ENCODE data around the gene HOXD10.

HOXD10 gene

DNA sequence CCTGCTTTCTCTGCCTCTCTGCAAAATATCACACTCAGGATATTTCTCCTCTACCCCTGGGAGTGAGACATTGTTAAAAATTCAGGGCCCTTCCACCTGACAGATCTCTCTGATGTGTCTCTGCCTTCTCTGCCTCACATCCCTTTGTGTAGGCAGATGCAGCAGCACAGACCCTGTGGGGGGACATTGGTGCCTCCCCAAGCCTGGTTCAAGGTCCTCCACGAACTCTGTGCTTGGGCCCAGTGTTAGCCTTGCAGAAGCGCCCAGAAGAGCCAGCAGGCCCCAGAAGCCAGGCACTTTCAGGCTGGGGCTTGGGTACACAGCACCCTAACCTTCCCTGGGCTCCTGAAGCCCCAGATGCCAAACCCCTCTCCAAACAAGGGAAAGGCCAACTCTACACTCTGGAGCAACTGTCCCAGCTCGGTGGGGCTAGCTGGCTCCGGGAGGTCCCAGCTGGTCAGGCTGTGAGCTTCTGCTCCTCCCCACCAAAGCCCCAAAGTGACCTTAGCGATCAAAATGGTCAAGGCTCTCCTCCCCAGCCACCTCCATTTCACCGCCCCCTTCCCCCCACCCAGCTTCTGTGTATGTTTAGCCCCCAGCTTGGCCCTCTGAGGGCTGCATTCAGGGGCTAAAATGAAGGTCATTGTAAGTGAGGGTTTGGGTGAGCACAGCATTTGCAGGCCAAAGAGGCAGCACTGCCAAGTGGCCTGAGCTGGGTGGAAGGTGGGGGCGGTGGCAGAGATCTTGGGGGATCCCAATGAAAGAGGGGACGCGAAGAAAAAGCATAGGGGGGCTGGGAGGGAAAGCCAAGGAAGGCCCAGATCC, 8.6 kb downstream of the HOXD10 start:
- 23% methylated on average over 8 of the region's 9 CpGs for WGBS
- no peak overlapping the region for H3K4ac ChIP-seq (ENCODE audit: low read depth in 1 of 2, low read length in 2 of 2)

DNA sequence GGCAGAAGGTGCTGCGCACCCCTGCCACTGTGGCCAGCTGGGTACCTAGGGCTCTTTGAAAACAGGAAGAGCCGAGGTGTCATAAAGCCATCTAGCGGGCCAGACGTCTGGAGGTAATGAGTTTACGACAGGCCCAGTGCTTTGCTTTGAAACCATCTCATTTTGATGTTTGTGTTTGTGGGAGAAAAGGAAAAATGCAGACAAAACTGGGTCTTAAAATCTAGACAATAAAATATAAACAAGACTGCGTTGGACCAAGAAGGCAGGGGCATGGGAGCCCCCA, 9.1 kb downstream of the HOXD10 start:
- Histone ChIP-seq H2BK5ac (ENCODE audit: low read depth, low read length, poor library complexity, severe bottlenecking) (no peak overlapping the region), H2BK120ac (ENCODE audit: low read depth, low read length) (no peak overlapping the region), H4K8ac (ENCODE audit: low read length) (no peak overlapping the region), H4K91ac (ENCODE audit: low read length) (no peak overlapping the region), H3K4me2 (ENCODE audit: low read length, poor library complexity, severe bottlenecking) (no peak overlapping the region), H3K4me3 (ENCODE audit: insufficient read depth in 1 of 2, low read depth in 1 of 2, low read length in 2 of 2) (no peak overlapping the region), H3K27me3 (ENCODE audit: control insufficient read depth in 1 of 2, insufficient read depth in 1 of 2, low read length in 2 of 2) (peaks cover 20 to 77% of the 10 kb centered on the region in 2 experiments), H2AFZ (ENCODE audit: low read depth, low read length) (no peak overlapping the region), H3K23ac (ENCODE audit: low read length in 2 of 2) (no peak overlapping the region), H3K9me3 (ENCODE audit: control insufficient read depth, low read length) (no peaks in the 10 kb centered on the region), H3K4me1 (ENCODE audit: control insufficient read depth, insufficient read depth, low read depth, low read length) (peaks cover 38% of the 10 kb centered on the region), H2BK15ac (ENCODE audit: low read depth, poor library complexity, severe bottlenecking) (no peak overlapping the region), H3K36me3 (ENCODE audit: control insufficient read depth in 1 of 2, insufficient read depth in 2 of 2, low read depth in 1 of 2, low read length in 2 of 2) (no peaks in the 10 kb centered on the region), H3K9ac (ENCODE audit: low read length) (no peak overlapping the region), H2AK5ac (ENCODE audit: low read length, severe bottlenecking) (no peak overlapping the region), H2BK12ac (ENCODE audit: low read length in 2 of 2) (no peak overlapping the region), H3K27ac (ENCODE audit: low read length, poor library complexity, severe bottlenecking) (no peak overlapping the region), H3K14ac (ENCODE audit: low read length in 2 of 2) (no peak overlapping the region), H3K18ac (ENCODE audit: low read depth in 1 of 2, low read length in 2 of 2) (no peak overlapping the region), H3K79me1 (replicated peaks; ENCODE audit: low read length, poor library complexity, severe bottlenecking) (no peaks in the 10 kb centered on the region), H3K4ac (ENCODE audit: low read depth in 1 of 2, low read length in 2 of 2) (no peak overlapping the region)
- WGBS = 7% methylated on average over 6 of the region's 6 CpGs
- no peak for DNase-seq

More for the DNA sequence above, 8.6 kb downstream of the HOXD10 start:
- no peak overlapping the region for H4K8ac ChIP-seq (ENCODE audit: low read length)
- H4K91ac ChIP-seq (ENCODE audit: low read length) = no peak overlapping the region
- no peaks in the 10 kb centered on the region for H3K36me3 ChIP-seq (ENCODE audit: control insufficient read depth in 1 of 2, insufficient read depth in 2 of 2, low read depth in 1 of 2, low read length in 2 of 2)
- no peak overlapping the region for H3K4me2 ChIP-seq (ENCODE audit: low read length, poor library complexity, severe bottlenecking)
- H3K27me3 ChIP-seq (ENCODE audit: control insufficient read depth in 1 of 2, insufficient read depth in 1 of 2, low read length in 2 of 2) = peaks cover 25 to 83% of the 10 kb centered on the region in 2 experiments
- no peak overlapping the region for H2BK5ac ChIP-seq (ENCODE audit: low read depth, low read length, poor library complexity, severe bottlenecking)
- H3K23ac ChIP-seq (ENCODE audit: low read length in 2 of 2) = no peak overlapping the region
- no peak overlapping the region for H3K14ac ChIP-seq (ENCODE audit: low read length in 2 of 2)
- DNase-seq = no peak
- H3K79me1 ChIP-seq (replicated peaks; ENCODE audit: low read length, poor library complexity, severe bottlenecking) = no peaks in the 10 kb centered on the region
- H2AFZ ChIP-seq (ENCODE audit: low read depth, low read length) = no peak overlapping the region
- no peak overlapping the region for H3K9ac ChIP-seq (ENCODE audit: low read length)
- no peak overlapping the region for H2BK12ac ChIP-seq (ENCODE audit: low read length in 2 of 2)
- H3K27ac ChIP-seq (ENCODE audit: low read length, poor library complexity, severe bottlenecking) = no peak overlapping the region
- no peaks in the 10 kb centered on the region for H3K9me3 ChIP-seq (ENCODE audit: control insufficient read depth, low read length)
- no peak overlapping the region for H2AK5ac ChIP-seq (ENCODE audit: low read length, severe bottlenecking)
- no peak overlapping the region for H3K4me3 ChIP-seq (ENCODE audit: insufficient read depth in 1 of 2, low read depth in 1 of 2, low read length in 2 of 2)
- no peak overlapping the region for H2BK120ac ChIP-seq (ENCODE audit: low read depth, low read length)
- H3K18ac ChIP-seq (ENCODE audit: low read depth in 1 of 2, low read length in 2 of 2) = no peak overlapping the region
- peaks cover 34% of the 10 kb centered on the region for H3K4me1 ChIP-seq (ENCODE audit: control insufficient read depth, insufficient read depth, low read depth, low read length)
- no peak overlapping the region for H2BK15ac ChIP-seq (ENCODE audit: low read depth, poor library complexity, severe bottlenecking)

DNA sequence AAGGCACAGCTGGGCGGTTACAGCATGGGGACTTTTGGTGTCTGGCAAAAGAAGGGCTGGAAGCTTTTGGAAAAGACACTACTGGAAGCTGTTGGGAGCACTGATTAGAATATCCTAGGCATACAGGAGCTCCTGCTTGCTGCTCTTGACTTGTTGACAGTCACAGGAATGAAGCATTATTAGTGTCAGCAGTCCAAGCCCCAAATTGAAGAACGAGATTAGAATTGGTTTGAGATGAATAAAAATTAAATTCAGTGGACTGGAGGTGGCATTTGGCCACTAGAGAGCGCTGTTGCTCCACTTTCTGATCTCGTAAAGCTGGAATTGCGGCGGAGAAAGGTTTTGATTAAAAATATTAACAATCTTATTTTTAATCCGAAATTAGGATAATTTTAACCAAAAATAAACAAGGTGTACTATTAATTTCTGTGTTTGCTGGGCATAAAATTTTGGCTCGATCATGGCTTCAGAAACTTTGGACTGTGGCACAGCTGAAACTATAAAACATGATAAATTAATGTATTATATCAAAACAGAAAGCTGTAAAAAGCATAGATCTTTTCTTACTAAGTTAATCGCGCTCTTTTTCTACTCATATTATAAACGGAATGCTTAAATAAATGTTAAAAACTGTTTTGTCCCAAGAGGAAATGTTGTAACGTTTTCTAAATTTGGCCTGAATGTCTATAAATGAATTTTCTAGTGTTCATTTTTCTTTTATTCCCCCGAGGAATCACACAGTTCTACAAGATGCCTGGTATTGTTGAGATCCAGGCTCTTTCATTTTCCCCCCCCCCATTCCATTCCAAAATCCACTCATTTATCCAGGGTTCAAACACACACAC, 10.6 kb downstream of the HOXD10 start:
- H2BK12ac ChIP-seq (ENCODE audit: low read length in 2 of 2) = no peak overlapping the region

DNA sequence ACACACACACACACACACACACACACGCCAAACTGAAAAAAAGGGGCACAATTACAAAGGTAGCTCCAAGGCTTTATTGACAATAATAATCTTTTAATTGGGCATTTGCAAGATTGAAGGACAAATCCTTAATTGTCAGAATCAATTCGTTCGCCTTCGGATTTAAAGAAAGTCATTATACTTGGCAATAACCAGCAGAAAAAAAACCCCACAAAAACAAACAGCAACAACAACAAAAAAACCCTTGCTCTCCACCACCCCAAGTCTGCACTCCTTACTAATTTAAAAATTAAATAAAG, 11.1 kb downstream of the HOXD10 start:
- H3K27ac ChIP-seq (ENCODE audit: low read length, poor library complexity, severe bottlenecking) = no peak overlapping the region
- no peak overlapping the region for H3K4ac ChIP-seq (ENCODE audit: low read depth in 1 of 2, low read length in 2 of 2)
- no peak overlapping the region for H2BK5ac ChIP-seq (ENCODE audit: low read depth, low read length, poor library complexity, severe bottlenecking)
- no peak overlapping the region for H2BK12ac ChIP-seq (ENCODE audit: low read length in 2 of 2)
- peak overlapping the region in 1 of 2 experiments; percentile 84 for H3K4me3 ChIP-seq (ENCODE audit: insufficient read depth in 1 of 2, low read depth in 1 of 2, low read length in 2 of 2)
- no peak overlapping the region for H2BK15ac ChIP-seq (ENCODE audit: low read depth, poor library complexity, severe bottlenecking)
- H2BK120ac ChIP-seq (ENCODE audit: low read depth, low read length) = no peak overlapping the region
- H2AK5ac ChIP-seq (ENCODE audit: low read length, severe bottlenecking) = no peak overlapping the region
- no peaks in the 10 kb centered on the region for H3K79me1 ChIP-seq (replicated peaks; ENCODE audit: low read length, poor library complexity, severe bottlenecking)
- no peak overlapping the region for H4K91ac ChIP-seq (ENCODE audit: low read length)
- no peak overlapping the region for H2AFZ ChIP-seq (ENCODE audit: low read depth, low read length)
- peaks cover 7 to 74% of the 10 kb centered on the region in 2 experiments for H3K27me3 ChIP-seq (ENCODE audit: control insufficient read depth in 1 of 2, insufficient read depth in 1 of 2, low read length in 2 of 2)
- H3K14ac ChIP-seq (ENCODE audit: low read length in 2 of 2) = no peak overlapping the region
- H3K23ac ChIP-seq (ENCODE audit: low read length in 2 of 2) = no peak overlapping the region
- H3K4me2 ChIP-seq (ENCODE audit: low read length, poor library complexity, severe bottlenecking) = no peak overlapping the region
- no peaks in the 10 kb centered on the region for H3K9me3 ChIP-seq (ENCODE audit: control insufficient read depth, low read length)
- peaks cover 28% of the 10 kb centered on the region for H3K4me1 ChIP-seq (ENCODE audit: control insufficient read depth, insufficient read depth, low read depth, low read length)
- H3K36me3 ChIP-seq (ENCODE audit: control insufficient read depth in 1 of 2, insufficient read depth in 2 of 2, low read depth in 1 of 2, low read length in 2 of 2) = no peaks in the 10 kb centered on the region
- H3K18ac ChIP-seq (ENCODE audit: low read depth in 1 of 2, low read length in 2 of 2) = no peak overlapping the region
- DNase-seq = no peak
- peak overlapping the region; percentile 90 for H3K9ac ChIP-seq (ENCODE audit: low read length)
- WGBS = 55% methylated on average over 3 of the region's 4 CpGs
- no peak overlapping the region for H4K8ac ChIP-seq (ENCODE audit: low read length)

More for the DNA sequence above, 10.6 kb downstream of the HOXD10 start:
- Histone ChIP-seq H3K79me1 (replicated peaks; ENCODE audit: low read length, poor library complexity, severe bottlenecking) (no peaks in the 10 kb centered on the region), H2BK5ac (ENCODE audit: low read depth, low read length, poor library complexity, severe bottlenecking) (no peak overlapping the region), H3K27ac (ENCODE audit: low read length, poor library complexity, severe bottlenecking) (no peak overlapping the region), H3K4ac (ENCODE audit: low read depth in 1 of 2, low read length in 2 of 2) (no peak overlapping the region), H3K9me3 (ENCODE audit: control insufficient read depth, low read length) (no peaks in the 10 kb centered on the region), H3K4me3 (ENCODE audit: insufficient read depth in 1 of 2, low read depth in 1 of 2, low read length in 2 of 2) (peak overlapping the region in 1 of 2 experiments; percentile 84), H3K9ac (ENCODE audit: low read length) (peak overlapping the region; percentile 90), H3K4me1 (ENCODE audit: control insufficient read depth, insufficient read depth, low read depth, low read length) (peaks cover 33% of the 10 kb centered on the region), H2BK15ac (ENCODE audit: low read depth, poor library complexity, severe bottlenecking) (no peak overlapping the region), H2AFZ (ENCODE audit: low read depth, low read length) (no peak overlapping the region), H3K14ac (ENCODE audit: low read length in 2 of 2) (no peak overlapping the region), H3K4me2 (ENCODE audit: low read length, poor library complexity, severe bottlenecking) (no peak overlapping the region), H3K23ac (ENCODE audit: low read length in 2 of 2) (no peak overlapping the region), H2BK120ac (ENCODE audit: low read depth, low read length) (no peak overlapping the region), H3K27me3 (ENCODE audit: control insufficient read depth in 1 of 2, insufficient read depth in 1 of 2, low read length in 2 of 2) (peaks cover 7 to 73% of the 10 kb centered on the region in 2 experiments), H3K36me3 (ENCODE audit: control insufficient read depth in 1 of 2, insufficient read depth in 2 of 2, low read depth in 1 of 2, low read length in 2 of 2) (no peaks in the 10 kb centered on the region), H2AK5ac (ENCODE audit: low read length, severe bottlenecking) (no peak overlapping the region), H4K91ac (ENCODE audit: low read length) (no peak overlapping the region), H4K8ac (ENCODE audit: low read length) (no peak overlapping the region), H3K18ac (ENCODE audit: low read depth in 1 of 2, low read length in 2 of 2) (no peak overlapping the region)
- 4% methylated on average over 3 of the region's 13 CpGs for WGBS
- DNase-seq = peak; percentile 48

Data from mesenchymal stem cell (in vitro differentiated cells and primary cell).